Adrenal gland (tissue), 12 donors: ENCODE measurements around the gene ITGB6. TPM values are rescaled to one million over a fixed set of nuclear protein-coding genes. Genes with fewer than 3 reads are reported as not detected.

Experiments
- DNase-seq, 7 donors: peaks; one replicate each; pipeline ENCODE4 v3.0.0-alpha.2; 2019 to 2020
- H3K27ac ChIP-seq, 5 donors: fragments of 200-600 bp; sonication (generic) in 4 of 5; 1 replicate in 3 of 5; 2 replicates in 2 of 5; pipeline versions ENCODE4 v1.5.1 to v1.8.0; 2016 to 2020; ENCODE audit warnings: mild to moderate bottlenecking in 1 of 5
- H3K27me3 ChIP-seq: fragments of 200-600 bp; 2 replicates; pipeline ENCODE4 v1.8.0; 2021
- H3K36me3 ChIP-seq, 2 donors: fragments of 200-600 bp; replicated peaks in 1 of 2; 1 replicate in 1 of 2; 2 replicates in 1 of 2; pipeline versions ENCODE4 v1.5.1 to v1.8.0; 2018 to 2022
- H3K4me1 ChIP-seq, 2 donors: fragments of 200-600 bp; replicated peaks in 1 of 2; 1 replicate in 1 of 2; 2 replicates in 1 of 2; pipeline versions ENCODE4 v1.5.1 to v1.8.0; 2018 to 2021
- H3K4me3 ChIP-seq, 4 donors: fragments of 200-600 bp; sonication (generic) in 3 of 4; one replicate each; pipeline ENCODE4 v1.5.1; 2016 to 2018
- H3K9me3 ChIP-seq, 3 donors: fragments of 200-600 bp; sonication (generic) in 1 of 3; replicated peaks in 1 of 3; 1 replicate in 2 of 3; 2 replicates in 1 of 3; pipeline versions ENCODE4 v1.5.1 to v1.8.0; 2016 to 2021
- POLR2A ChIP-seq, 2 donors: fragments of 450-650 bp; IDR thresholded peaks; one replicate each; pipeline ENCODE4 v1.6.1; 2017; ENCODE audit warnings: antibody characterized with exemption in 2 of 2, mild to moderate bottlenecking in 2 of 2, moderate library complexity in 1 of 2
- WGBS, 4 donors: extraction: QIAGEN DNeasy Blood & Tissue Kit in 2 of 4; methylation state at CpG; one replicate each; pipeline versions ENCODE4 v1.1.5 to v1.1.7; 2013 to 2017; 5-methylcytosine and 5-hydroxymethylcytosine counted together
- intact Hi-C, 2 donors: fragments of 100-400 bp; cut with DNase I; formaldehyde crosslinking; loops; one replicate each; pipeline versions ENCODE4 v1.14.1 to v1.15.0; 2022 to 2023
- polyA plus RNA-seq, 3 donors: library from polyadenylated mRNA; stranded (reverse); fragments of 200-250 nt in 2 of 3; fragments of 350-450 nt in 1 of 3; fragmentation: Illumina TruSeq in 1 of 3; extraction: RNeasy Lipid Tissue Mini Kit (QIAGEN cat#74804) in 1 of 3; gene quantifications; one replicate each; pipeline ENCODE4 v1.2.3, GENCODE V29; 2013 to 2014
- total RNA-seq, 9 donors: library from RNA; depleted of rRNA in 4 of 9; stranded (reverse); fragments of >200 nt in 4 of 9; fragments of 120-200 nt in 1 of 9; fragmentation: NEBNext Ultra II Directional in 1 of 9; extraction: Animal tissue kit (Norgen Biotek cat#: 25700) in 1 of 9; gene quantifications; one replicate each; pipeline versions ENCODE4 v1.1.0 to v1.2.4, GENCODE V29; 2013 to 2023
- TF ChIP-seq, protein P1 (sequence below), 6 experiments: fragments of 450-650 bp in 4 of 6; fragments of 200-600 bp in 2 of 6; sonication (generic) in 1 of 6; IDR thresholded peaks; 1 replicate in 5 of 6; 2 replicates in 1 of 6; pipeline versions ENCODE4 v1.5.1 to v1.8.0; 2016 to 2021; ENCODE audit warnings: antibody characterized with exemption in 6 of 6, mild to moderate bottlenecking in 2 of 6, moderate library complexity in 1 of 6
- donor health status: healthy with polysubstance abuse.
- donor health status: Bipolar disorder and iron deficiency.
- donor health status: DM: yes; HTN: yes; CAD: no.
- donor health status: DM: no; HTN: no; CAD: no.
- donor health status: DM: no; HTN: no; CAD: no.
- donor health status: DM: yes; HTN: yes; CAD: no.

ITGB6 gene
- total and polyA plus RNA-seq, 12 donors = 0.08 to 0.53 (median 0.18) TPM; not detected in 9

DNA sequence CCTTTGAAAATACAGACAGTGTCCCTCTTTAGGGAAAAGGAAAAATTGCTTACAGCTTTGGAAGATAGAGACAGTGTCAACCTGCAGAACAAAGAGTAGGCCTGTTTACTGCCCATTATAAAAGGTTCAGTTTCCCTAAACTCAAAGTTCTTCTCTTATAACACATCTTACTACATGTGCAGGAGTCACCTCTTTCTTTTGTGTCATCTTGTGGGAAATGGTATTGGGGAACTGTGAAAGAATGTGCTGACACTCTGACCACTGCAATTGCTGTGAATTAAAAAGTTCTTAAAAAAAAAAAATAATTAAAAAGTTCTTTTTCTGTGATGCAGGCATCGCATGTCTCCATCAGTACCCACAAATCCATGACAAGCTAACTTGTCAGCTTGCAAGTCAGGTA, 2.9 kb upstream of the ITGB6 start:
- intact Hi-C loops = no loop called here
- no peak overlapping the region for H3K27ac ChIP-seq
- no peak for TF ChIP-seq POLR2A (IDR thresholded peaks at IDR 0.05)
- TF ChIP-seq, protein P1, sequence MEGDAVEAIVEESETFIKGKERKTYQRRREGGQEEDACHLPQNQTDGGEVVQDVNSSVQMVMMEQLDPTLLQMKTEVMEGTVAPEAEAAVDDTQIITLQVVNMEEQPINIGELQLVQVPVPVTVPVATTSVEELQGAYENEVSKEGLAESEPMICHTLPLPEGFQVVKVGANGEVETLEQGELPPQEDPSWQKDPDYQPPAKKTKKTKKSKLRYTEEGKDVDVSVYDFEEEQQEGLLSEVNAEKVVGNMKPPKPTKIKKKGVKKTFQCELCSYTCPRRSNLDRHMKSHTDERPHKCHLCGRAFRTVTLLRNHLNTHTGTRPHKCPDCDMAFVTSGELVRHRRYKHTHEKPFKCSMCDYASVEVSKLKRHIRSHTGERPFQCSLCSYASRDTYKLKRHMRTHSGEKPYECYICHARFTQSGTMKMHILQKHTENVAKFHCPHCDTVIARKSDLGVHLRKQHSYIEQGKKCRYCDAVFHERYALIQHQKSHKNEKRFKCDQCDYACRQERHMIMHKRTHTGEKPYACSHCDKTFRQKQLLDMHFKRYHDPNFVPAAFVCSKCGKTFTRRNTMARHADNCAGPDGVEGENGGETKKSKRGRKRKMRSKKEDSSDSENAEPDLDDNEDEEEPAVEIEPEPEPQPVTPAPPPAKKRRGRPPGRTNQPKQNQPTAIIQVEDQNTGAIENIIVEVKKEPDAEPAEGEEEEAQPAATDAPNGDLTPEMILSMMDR (IDR thresholded peaks at IDR 0.05) = no peak
- H3K27me3 ChIP-seq = no peaks in the 10 kb centered on the region
- peaks cover 0 to 7% of the 10 kb centered on the region in 2 donors for H3K4me1 ChIP-seq
- 91 to 98% (median 96%) methylated on average over 1 of the region's 1 CpG for WGBS, 4 donors
- DNase-seq = no peak
- no peaks in the 10 kb centered on the region for H3K36me3 ChIP-seq
- no peaks in the 10 kb centered on the region for H3K9me3 ChIP-seq
- H3K4me3 ChIP-seq = no peak overlapping the region

DNA sequence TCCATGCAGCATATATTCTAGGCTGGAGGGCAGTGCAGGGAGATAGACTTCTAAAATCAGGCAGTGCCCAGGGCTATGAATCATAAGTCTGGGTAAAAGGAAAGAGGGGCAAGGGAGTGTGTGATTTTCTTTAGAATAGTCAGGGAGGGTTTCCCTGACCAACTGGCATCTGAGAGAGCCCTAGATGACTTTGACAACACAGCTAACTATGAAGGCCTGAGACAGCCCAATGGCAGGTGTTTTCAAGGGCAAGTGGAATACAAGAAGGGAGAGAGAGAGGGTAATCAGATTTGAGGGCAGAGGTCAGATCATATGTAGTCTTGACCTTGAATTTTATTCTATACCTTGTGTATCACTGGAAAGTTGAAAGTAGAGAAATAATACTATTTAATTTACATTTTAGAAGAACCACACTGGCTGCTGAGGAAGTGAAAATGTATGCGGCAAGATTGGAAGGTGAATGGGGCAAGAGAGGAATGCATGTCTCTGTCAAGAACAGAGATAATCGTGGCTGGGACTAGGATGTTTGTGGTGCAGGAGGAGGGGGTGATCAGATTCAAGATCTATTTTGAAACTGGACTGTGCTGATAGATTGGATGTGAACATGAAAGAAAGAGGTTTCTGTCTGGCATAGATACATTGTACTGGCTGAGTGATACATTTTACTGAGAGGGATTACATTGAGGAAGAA, 1.9 kb upstream of the ITGB6 start:
- no peak for DNase-seq
- H3K4me1 ChIP-seq = no peaks in the 10 kb centered on the region
- 65 to 80% (median 77%) methylated on average over 2 of the region's 2 CpGs for WGBS, 4 donors
- no peak overlapping the region for H3K4me3 ChIP-seq
- H3K27me3 ChIP-seq = no peaks in the 10 kb centered on the region
- H3K9me3 ChIP-seq = no peaks in the 10 kb centered on the region
- H3K27ac ChIP-seq = no peak overlapping the region
- H3K36me3 ChIP-seq = no peaks in the 10 kb centered on the region
- intact Hi-C loops = no loop called here
- TF ChIP-seq, protein P1 (IDR thresholded peaks at IDR 0.05) = no peak
- no peak for TF ChIP-seq POLR2A (IDR thresholded peaks at IDR 0.05)

DNA sequence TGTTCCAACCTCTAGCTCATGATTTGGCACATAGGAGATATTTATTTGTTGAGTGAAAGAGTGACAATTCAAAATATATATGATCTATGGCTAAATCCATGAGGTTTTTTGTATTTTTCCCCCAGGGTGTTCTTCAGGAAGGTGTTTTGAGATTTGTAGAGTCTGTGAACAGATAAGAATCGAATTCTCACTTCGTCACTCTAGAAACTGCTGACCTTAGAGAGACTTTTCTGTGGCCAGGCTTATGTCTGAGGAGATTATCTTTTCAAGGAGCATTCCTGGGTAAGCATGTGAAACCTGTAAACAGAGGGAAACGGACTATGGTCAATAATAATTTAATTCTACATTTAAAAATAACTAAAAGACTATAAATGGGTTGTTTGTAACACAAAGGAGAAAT, 849 bp upstream of the ITGB6 start:
- WGBS, 4 donors = 74 to 85% (median 80%) methylated on average over 3 of the region's 3 CpGs
- TF ChIP-seq POLR2A (IDR thresholded peaks at IDR 0.05) = no peak
- TF ChIP-seq, protein P1 (IDR thresholded peaks at IDR 0.05) = no peak
- H3K9me3 ChIP-seq = no peaks in the 10 kb centered on the region
- intact Hi-C loops = no loop called here
- H3K27me3 ChIP-seq = no peaks in the 10 kb centered on the region
- H3K4me3 ChIP-seq = no peak overlapping the region
- H3K36me3 ChIP-seq = no peaks in the 10 kb centered on the region
- no peak overlapping the region for H3K27ac ChIP-seq
- no peak for DNase-seq
- no peaks in the 10 kb centered on the region for H3K4me1 ChIP-seq

DNA sequence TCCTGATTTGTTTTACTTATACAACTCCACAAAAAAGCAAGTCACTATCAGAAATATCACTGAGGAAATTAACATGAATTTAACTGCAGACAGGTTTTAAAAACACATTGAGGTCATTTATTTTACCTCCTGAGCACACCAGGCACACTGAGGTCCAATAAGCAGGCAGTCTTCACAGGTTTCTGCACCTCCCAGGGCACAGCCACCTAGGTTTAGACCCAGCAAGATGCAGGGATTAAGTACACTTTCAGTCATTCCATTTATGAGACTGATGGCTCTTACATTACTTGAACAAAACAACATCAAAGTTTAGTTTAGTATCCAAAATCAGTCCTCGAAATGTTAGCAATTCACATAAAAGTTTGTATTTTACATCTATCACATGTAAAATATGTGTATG, 1.0 kb downstream of the ITGB6 start:
- 37 to 94% (median 79%) methylated on average over 1 of the region's 1 CpG for WGBS, 4 donors
- no peaks in the 10 kb centered on the region for H3K4me1 ChIP-seq

More for the DNA sequence above, 1.0 kb downstream of the ITGB6 start:
- no peak for TF ChIP-seq POLR2A (IDR thresholded peaks at IDR 0.05)
- TF ChIP-seq, protein P1 (IDR thresholded peaks at IDR 0.05) = no peak
- Histone ChIP-seq H3K27ac (no peak overlapping the region), H3K9me3 (no peaks in the 10 kb centered on the region), H3K36me3 (no peaks in the 10 kb centered on the region), H3K4me3 (no peak overlapping the region), H3K27me3 (no peaks in the 10 kb centered on the region)
- intact Hi-C loops = no loop called here
- no peak for DNase-seq
